GM19372 (cell line): ENCODE data around the gene FBXL13.
"Not testable (repeated sequence)": the region's sequence is repeated elsewhere in the genome, so short reads cannot be mapped to it uniquely, and the experiment has no call there.

Experiments used
- ATAC-seq: cut with Tn5 transposase; IDR thresholded peaks from one replicate; pipeline ENCODE4 v1.9.1; 2021; ENCODE audit warnings: mild to moderate bottlenecking, low read depth, moderate library complexity; ENCODE audit not compliant: unreplicated experiment

FBXL13 gene

DNA sequence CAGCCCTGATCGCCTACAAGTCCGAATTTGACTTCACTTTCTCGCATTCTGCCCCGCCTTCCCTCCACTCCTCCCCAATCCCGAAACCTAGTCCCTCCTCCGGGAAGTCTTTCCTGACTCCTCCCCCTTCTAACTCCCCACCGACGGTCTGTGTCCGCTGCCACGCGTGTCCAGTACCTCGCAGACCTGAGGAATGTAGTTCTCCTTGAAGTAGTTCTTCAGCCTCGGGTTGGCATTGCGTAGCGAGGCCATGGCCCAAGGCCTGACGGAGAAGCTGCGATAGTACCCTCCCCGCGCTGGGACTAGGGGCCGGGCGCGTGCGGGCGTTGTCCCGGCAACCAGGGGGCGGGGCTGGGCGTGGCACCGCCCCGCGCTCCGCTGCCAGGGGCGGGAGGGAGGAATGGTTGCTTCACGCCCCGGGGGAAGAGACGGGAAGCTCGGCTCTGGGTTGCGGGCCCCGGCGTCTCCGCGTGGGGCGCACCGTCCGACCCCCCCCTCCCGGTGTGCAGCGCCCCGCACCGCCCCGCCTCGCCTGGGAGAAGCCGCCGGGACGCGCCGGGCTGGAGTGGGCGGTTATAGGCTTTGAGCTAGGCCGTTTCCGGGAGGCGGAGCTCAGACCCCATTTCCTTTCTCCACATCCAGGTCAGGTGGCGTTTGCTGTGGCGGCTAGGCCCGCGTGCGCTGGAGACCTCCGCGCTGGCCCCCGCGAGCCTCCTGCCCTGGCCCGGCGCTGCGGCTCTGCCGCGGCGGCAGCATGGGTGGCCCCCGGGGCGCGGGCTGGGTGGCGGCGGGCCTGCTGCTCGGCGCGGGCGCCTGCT, at the start of gene FBXL13, which contains the start of gene ARMC10:
Gene FBXL13, minus strand, starts transcription at position 278 of the 818 bp plus-strand sequence.
Gene ARMC10, plus strand, starts transcription at position 622 of the 818 bp plus-strand sequence. Its CDS starts 133 bp downstream, at position 755.
- ATAC-seq: peak; percentile 86

GRCh38 chr7:103123529-103123928, 48.9 kb upstream of the FBXL13 start:
- no peak for ATAC-seq

- ATAC-seq: no peak
Measured at GRCh38 chr7:103121641-103122040, 47.0 kb upstream of the FBXL13 start.

DNA sequence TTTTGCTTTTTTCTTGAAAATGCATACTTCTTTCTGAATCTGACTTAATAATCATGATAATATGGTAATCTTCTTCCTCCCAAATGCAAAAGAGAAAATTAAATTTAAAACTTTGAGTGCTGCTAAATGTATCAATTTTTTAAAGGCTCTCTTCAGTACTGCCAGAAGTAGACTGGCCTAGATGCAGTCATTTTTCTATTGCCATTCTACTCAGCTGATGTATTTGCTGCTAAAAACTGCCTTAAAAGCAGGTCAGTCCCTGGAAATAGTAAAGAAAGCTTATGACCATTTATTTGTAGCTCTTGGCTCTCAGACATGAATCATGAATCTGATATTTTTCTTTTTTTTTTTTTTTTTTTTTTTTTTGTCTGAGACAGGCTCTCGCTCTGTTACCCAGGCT, 45.8 kb upstream of the FBXL13 start:
- ATAC-seq: no peak

- no peak for ATAC-seq
Measured at GRCh38 chr7:103119791-103120291, 45.2 kb upstream of the FBXL13 start.

DNA sequence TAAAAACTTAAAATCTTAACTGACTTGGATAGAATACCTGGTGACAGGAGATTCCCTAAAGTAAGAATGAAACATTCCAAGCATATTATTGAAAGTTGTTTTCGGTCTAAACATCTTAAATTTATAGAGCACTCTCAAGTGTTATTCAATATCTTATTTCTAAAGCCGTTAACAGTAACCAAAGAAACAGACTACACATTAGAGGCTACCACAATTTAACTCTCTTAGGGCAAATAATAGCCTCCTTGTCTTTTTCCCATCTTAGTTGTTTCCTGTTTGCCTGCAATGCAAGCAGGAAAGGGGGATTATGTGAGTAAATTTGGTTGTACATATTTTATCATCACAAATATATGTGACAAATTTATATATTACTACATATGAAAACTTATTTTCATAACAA, 42.9 kb upstream of the FBXL13 start:
- ATAC-seq: no peak

GRCh38 chr7:103116991-103117390, 42.4 kb upstream of the FBXL13 start:
- ATAC-seq: no peak

DNA sequence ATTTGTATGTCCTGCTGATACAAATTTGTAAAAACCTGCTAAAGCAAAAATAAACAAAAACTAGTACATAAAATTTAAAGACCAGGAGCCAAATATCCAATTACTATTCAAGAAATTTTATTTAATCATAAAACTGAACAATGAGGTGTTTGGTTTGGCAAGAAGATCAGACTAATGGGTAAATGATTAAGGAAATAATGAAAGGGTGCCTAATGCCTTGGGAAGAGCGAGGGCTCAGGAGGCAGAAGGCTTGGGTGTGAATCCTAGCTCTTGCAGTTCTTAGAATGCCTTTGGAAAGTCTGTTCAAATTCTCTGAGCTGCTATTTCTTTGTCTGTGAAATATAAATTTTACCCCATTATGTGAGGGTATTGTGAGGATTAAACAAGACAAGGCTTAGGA, 41.9 kb upstream of the FBXL13 start:
- ATAC-seq: no peak

DNA sequence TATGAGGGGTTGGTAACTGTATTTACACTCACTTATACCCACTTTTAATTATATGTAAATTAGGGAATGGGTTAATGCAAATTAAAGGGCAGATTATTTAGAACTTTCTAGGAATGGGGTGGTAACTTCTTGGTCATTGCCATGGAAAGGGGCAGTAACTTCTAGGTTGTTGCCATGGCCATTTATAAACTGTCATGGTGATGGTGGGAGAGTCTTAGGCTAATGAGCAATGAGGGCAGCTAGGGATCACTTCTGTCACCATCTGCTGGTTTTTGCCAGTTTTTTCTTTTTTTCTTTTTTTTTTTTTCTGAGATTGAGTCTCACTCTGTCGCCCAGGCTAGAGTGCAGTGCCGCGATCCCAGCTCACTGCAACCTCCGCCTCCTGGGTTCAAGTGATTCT, 41.2 kb upstream of the FBXL13 start:
- no peak for ATAC-seq

- no peak for ATAC-seq
Measured at GRCh38 chr7:103114576-103115008, 40.0 kb upstream of the FBXL13 start.

- ATAC-seq: no peak
Measured at GRCh38 chr7:103113164-103113563, 38.6 kb upstream of the FBXL13 start.

GRCh38 chr7:103106703-103107070, 32.1 kb upstream of the FBXL13 start:
- not testable (repeated sequence) for ATAC-seq

DNA sequence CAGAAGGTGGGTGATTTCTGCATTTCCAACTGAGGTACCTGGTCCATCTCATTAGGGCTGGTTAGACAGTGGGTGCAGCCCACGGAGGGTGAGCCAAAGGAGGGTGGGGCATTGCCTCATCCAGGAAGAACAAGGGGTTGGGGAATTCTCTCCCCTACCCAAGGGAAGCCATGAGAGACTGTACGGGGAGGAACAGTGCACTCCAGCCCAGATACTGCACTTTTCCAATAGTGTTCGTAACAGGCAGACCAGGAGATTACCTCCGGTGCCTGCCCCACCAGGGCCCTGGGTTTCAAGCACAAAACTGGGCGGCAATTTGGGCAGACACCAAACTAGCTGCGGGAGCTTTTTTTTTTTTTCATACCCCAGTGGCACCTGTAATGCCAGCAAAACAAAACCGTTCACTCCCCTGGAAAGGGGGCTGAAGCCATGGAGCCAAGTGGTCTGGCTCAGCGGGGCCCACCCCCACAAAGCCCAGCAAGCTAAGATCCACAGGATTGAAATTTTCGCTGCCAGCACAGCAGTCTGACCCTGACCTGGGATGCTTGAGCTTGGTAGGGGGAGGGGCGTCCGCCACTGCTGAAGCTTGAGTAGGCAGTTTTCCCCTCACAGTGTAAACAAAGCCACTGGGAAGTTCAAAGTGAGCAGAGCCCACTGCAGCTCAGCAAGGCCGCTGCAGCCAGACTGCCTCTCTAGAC, 31.6 kb upstream of the FBXL13 start:
- ATAC-seq: no peak

- ATAC-seq: no peak
Measured at GRCh38 chr7:103101543-103101942, 26.9 kb upstream of the FBXL13 start.

GRCh38 chr7:103100348-103100747, 25.8 kb upstream of the FBXL13 start:
- no peak for ATAC-seq

DNA sequence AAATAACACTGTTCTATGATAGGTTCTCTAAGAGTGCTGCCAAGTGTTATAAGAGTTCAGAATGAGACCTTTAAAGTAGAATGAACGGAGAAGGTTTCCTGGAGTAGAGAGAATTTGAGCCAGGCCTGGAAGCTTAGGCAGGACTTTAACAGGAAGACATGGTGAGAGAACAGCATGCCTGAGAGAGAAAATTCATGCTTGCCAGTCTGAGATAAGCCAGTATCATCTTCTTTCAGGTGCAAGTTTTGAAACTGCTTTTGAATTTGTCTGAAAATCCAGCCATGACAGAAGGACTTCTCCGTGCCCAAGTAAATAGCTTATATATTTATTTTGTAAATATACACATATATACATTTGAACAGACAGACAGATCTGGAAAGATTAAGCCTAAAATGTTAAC, 22.4 kb upstream of the FBXL13 start:
- no peak for ATAC-seq

- ATAC-seq: not testable (repeated sequence)
Measured at GRCh38 chr7:103095558-103095957, 21.0 kb upstream of the FBXL13 start.

- ATAC-seq: no peak
Measured at GRCh38 chr7:103094102-103094501, 19.5 kb upstream of the FBXL13 start.

DNA sequence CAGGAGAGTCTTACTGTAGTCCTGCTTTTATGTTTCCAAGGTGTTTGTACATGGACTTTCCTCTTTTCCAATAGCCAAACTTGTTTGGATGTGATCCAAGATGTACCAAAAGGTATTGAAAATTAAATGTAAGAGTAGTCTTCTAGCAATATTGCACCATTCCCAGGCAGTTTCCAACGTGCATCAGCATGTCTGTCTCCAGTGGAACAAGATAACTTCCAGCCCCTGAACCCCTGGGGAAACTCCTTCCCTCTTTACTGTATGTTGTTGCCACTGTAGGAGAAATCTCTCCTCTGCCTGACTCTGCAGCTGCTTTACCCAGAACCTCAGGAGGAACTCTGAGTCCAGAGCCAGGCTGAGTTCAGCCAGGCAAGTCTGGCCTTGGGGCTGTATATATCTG, 18.8 kb upstream of the FBXL13 start:
- ATAC-seq: no peak

DNA sequence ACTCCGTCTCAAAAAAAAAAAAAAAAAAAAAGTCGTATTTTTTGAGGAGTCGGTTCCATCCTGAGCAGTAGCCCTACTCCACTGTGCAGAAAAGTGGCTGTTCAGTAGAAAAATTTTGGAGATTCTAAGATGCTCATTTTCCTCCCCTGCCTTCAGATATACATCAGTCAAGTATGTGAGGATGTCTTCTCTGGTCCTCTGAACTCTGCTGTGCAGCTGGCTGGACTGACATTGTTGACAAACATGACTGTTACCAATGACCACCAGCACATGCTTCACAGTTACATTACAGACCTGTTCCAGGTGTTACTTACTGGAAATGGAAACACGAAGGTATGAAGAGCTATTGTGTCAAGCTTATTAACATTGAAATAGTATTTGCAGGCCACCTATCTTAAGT, 17.7 kb upstream of the FBXL13 start:
- ATAC-seq: not testable (repeated sequence)

- no peak for ATAC-seq
Measured at GRCh38 chr7:103083210-103083609, 8.6 kb upstream of the FBXL13 start.

DNA sequence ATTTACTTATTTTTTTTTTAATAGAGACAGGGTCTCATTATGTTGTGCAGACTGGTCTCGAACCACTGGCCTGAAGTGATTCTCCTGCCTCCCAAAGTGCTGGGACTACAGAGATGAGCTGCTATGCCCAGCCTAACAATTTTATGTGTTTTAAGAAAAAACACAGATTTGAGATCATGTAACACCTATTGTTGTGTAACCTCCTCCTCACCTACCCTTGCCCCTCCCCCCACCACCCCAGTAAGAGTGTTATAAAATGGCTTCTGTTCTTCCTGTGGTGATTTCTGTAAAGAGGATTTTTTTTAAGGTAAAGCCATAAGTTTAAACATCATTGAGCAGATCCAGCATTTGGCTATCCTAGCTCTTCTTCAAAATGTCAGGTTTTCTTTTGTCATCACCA, 7.9 kb upstream of the FBXL13 start:
- no peak for ATAC-seq
